Measurements from ENCODE around the gene USP21.

The USP21 gene

GRCh38 chr1:161172776-161173376 lies 13.6 kb downstream of the USP21 start:
- no peak for DNase-seq

GRCh38 chr1:161173711-161174110 lies 14.4 kb downstream of the USP21 start:
- DNase-seq = peak; percentile 2

- DNase-seq = no peak
Observed at GRCh38 chr1:161174911-161175310, 15.6 kb downstream of the USP21 start.

GRCh38 chr1:161175771-161176453 lies 16.6 kb downstream of the USP21 start:
- DNase-seq = no peak

GRCh38 chr1:161176468-161177111 lies 17.3 kb downstream of the USP21 start:
- DNase-seq = no peak

GRCh38 chr1:161177112-161177935 lies 18.0 kb downstream of the USP21 start, which contains the start of gene B4GALT3:
B4GALT3 (minus strand) TSS chr1:161177507; CDS start chr1:161176060, 1,447 bp downstream.
- peak; percentile 94 for DNase-seq

- no peak for DNase-seq
Observed at GRCh38 chr1:161177936-161178244, 18.6 kb downstream of the USP21 start.

GRCh38 chr1:161179698-161180097 lies 20.4 kb downstream of the USP21 start:
- DNase-seq = peak; percentile 6

GRCh38 chr1:161180639-161181038 lies 21.3 kb downstream of the USP21 start:
- DNase-seq = peak; percentile 8

GRCh38 chr1:161182214-161182613 lies 22.9 kb downstream of the USP21 start:
- peak; percentile 4 for DNase-seq

GRCh38 chr1:161185282-161185682 lies 26.0 kb downstream of the USP21 start:
- DNase-seq = peak; percentile 69

- peak; percentile 23 for DNase-seq
Observed at GRCh38 chr1:161185732-161186311, 26.5 kb downstream of the USP21 start.

GRCh38 chr1:161187311-161187710 lies 28.0 kb downstream of the USP21 start:
- no peak for DNase-seq

GRCh38 chr1:161188381-161188780 lies 29.1 kb downstream of the USP21 start:
- no peak for DNase-seq

- no peak for DNase-seq
Observed at GRCh38 chr1:161189036-161189435, 29.7 kb downstream of the USP21 start.

- peak; percentile 30 for DNase-seq
Observed at GRCh38 chr1:161190962-161191521, 31.7 kb downstream of the USP21 start.

GRCh38 chr1:161191971-161192370 lies 32.7 kb downstream of the USP21 start:
- peak; percentile 15 for DNase-seq

- peak; percentile 60 for DNase-seq
Observed at GRCh38 chr1:161192476-161193465, 33.5 kb downstream of the USP21 start.

- peak; percentile 32 for DNase-seq
Observed at GRCh38 chr1:161193561-161194235, 34.4 kb downstream of the USP21 start.

GRCh38 chr1:161195171-161195570 lies 35.9 kb downstream of the USP21 start:
- DNase-seq = peak; percentile 23

- peak; percentile 14 for DNase-seq
Observed at GRCh38 chr1:161196111-161196510, 36.8 kb downstream of the USP21 start.
